Activated CD4-positive, alpha-beta memory T cell treated with anti-CD3 and anti-CD28 coated beads, Interleukin-2, amount 10 ng/mL, durations not matched to agents 7 days and 5 days (primary cell): ENCODE measurements around the gene TMEM237. TPM values are rescaled to one million over a fixed set of nuclear protein-coding genes. Genes with fewer than 3 reads are reported as not detected.

Experiments used
- CTCF ChIA-PET: fragments of 350-600 bp; sonication (Branson Sonifier 250); formaldehyde crosslinking; loops from one replicate; lab custom pipeline; 2021; ENCODE audit warnings: antibody characterized with exemption, inconsistent platforms; lab: Charles Lee
- POLR2A ChIA-PET: fragments of 350-600 bp; sonication (Branson Sonifier 250); formaldehyde crosslinking; loops from one replicate; lab custom pipeline; 2021; ENCODE audit warnings: antibody characterized with exemption; lab: Charles Lee
- DNase-seq: peaks from one replicate; pipeline ENCODE4 v3.0.0-alpha.2; 2020
- H3K27ac Mint-ChIP-seq: one replicate; pipeline ENCODE4 v1.8.0; 2021; ENCODE audit warnings: mild to moderate bottlenecking, mixed read lengths
- H3K27me3 Mint-ChIP-seq: one replicate; pipeline ENCODE4 v1.8.0; 2021; ENCODE audit warnings: mixed read lengths
- H3K36me3 Mint-ChIP-seq: one replicate; pipeline ENCODE4 v1.8.0; 2021; ENCODE audit warnings: low read depth, mixed read lengths
- H3K4me1 Mint-ChIP-seq: one replicate; pipeline ENCODE4 v1.8.0; 2021; ENCODE audit warnings: mixed read lengths
- H3K4me3 Mint-ChIP-seq: one replicate; pipeline ENCODE4 v1.8.0; 2021; ENCODE audit warnings: mild to moderate bottlenecking, mixed read lengths
- H3K9me3 Mint-ChIP-seq: one replicate; pipeline ENCODE4 v1.8.0; 2021; ENCODE audit warnings: mixed read lengths
- total RNA-seq, 2 experiments: library from RNA; stranded (reverse); gene quantifications; one replicate each; pipeline ENCODE4 v1.2.3, GENCODE V29; 2021

TMEM237 gene
- total RNA-seq, 2 experiments from 2014 or later, result 13.4 to 15.2 TPM

- H3K4me1 Mint-ChIP-seq, result peaks cover 3% of the 10 kb centered on the region
- ChIA-PET POLR2A (no interaction called here), CTCF (no interaction called here)
- H3K4me3 Mint-ChIP-seq, result no peak overlapping the region
- H3K36me3 Mint-ChIP-seq, result no peaks in the 10 kb centered on the region
- H3K27ac Mint-ChIP-seq, result no peak overlapping the region
- DNase-seq, result no peak
- no peaks in the 10 kb centered on the region for H3K9me3 Mint-ChIP-seq
- H3K27me3 Mint-ChIP-seq, result peaks cover 3% of the 10 kb centered on the region
Observed at GRCh38 chr2:201575971-201576370, 67.3 kb downstream of the TMEM237 start.

GRCh38 chr2:201574766-201575165 lies 68.5 kb downstream of the TMEM237 start:
- H3K4me3 Mint-ChIP-seq, result no peak overlapping the region
- ChIA-PET POLR2A (no interaction called here), CTCF (no interaction called here)
- no peaks in the 10 kb centered on the region for H3K9me3 Mint-ChIP-seq
- H3K36me3 Mint-ChIP-seq, result no peaks in the 10 kb centered on the region
- DNase-seq, result no peak
- peaks cover 3% of the 10 kb centered on the region for H3K4me1 Mint-ChIP-seq
- H3K27me3 Mint-ChIP-seq, result peaks cover 3% of the 10 kb centered on the region
- no peak overlapping the region for H3K27ac Mint-ChIP-seq

GRCh38 chr2:201572846-201573508 lies 70.3 kb downstream of the TMEM237 start:
- CTCF ChIA-PET, result no interaction called here
- DNase-seq, result no peak
- no peaks in the 10 kb centered on the region for H3K36me3 Mint-ChIP-seq
- H3K9me3 Mint-ChIP-seq, result peaks cover 2% of the 10 kb centered on the region
- H3K4me1 Mint-ChIP-seq, result peaks cover 3% of the 10 kb centered on the region
- no peaks in the 10 kb centered on the region for H3K27me3 Mint-ChIP-seq
- H3K27ac Mint-ChIP-seq, result no peak overlapping the region
- POLR2A ChIA-PET, result interaction anchor here (0.7 kb wide), 1 partner anchor 294 kb away, joined by 3 read pairs; no protein-coding TSS in a partner anchor
- no peak overlapping the region for H3K4me3 Mint-ChIP-seq

Other genes with a start within 250 kb of the TMEM237 start
- 10 to 100 TPM; 47.3 to 49.3 TPM for gene TRAK2, start 192.0 kb downstream of the TMEM237 start, total RNA-seq
- 10 to 100 TPM; 18.9 to 19.2 TPM for gene STRADB, start 191.8 kb downstream of the TMEM237 start, total RNA-seq
- not detected for gene MPP4, start 55.1 kb upstream of the TMEM237 start, total RNA-seq
- 10 to 100 TPM; 13.3 to 13.5 TPM for gene ALS2, start 137.4 kb upstream of the TMEM237 start, total RNA-seq
- not detected for gene CDK15, start 163.0 kb upstream of the TMEM237 start, total RNA-seq